ENCODE data around the gene DPYD. TPM values are rescaled to one million over a fixed set of nuclear protein-coding genes. Genes with fewer than 3 reads are reported as not detected.
"Not testable (repeated sequence)": the region's sequence is repeated elsewhere in the genome, so short reads cannot be mapped to it uniquely, and the experiment has no call there.

DPYD gene
- total RNA-seq, 1 experiment from 2014 or later: 24.5 TPM

DNA sequence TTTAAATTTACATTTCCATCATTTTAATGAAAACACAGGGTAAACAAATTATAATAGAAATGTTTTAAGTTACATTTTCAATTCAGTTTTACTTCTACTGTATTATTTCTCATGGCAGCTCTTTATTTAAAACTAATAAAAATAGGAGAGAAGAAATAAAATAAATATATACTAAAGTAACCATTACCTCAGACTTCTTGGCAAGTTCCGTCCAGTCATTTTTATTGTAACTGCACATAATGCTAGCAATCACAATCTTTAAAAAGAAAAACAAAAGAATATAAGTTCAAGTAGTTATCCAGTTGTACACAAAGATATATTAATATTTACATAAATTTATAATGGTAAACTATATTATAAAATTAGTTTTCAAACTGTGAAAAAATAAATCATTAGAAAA, 538.6 kb downstream of the DPYD start:
- 0 out of 2 replicates have a peak, but pooled peaks cover 4% of the 10 kb centered on the region for H3K36me3 ChIP-seq
- H3K27me3 ChIP-seq: no peaks in the 10 kb centered on the region
- no peak for DNase-seq
- H3K9me3 ChIP-seq: no peaks in the 10 kb centered on the region
- no peak overlapping the region for H3K4me3 ChIP-seq

- DNase-seq: peak; percentile 14
These were observed 541.3 kb downstream of the DPYD start for GRCh38 chr1:97379387-97380075.

GRCh38 chr1:97378596-97378995, 542.2 kb downstream of the DPYD start:
- H3K36me3 ChIP-seq: 0 out of 2 replicates have a peak, but pooled peaks cover 4% of the 10 kb centered on the region
- DNase-seq: no peak
- no peaks in the 10 kb centered on the region for H3K27me3 ChIP-seq
- no peaks in the 10 kb centered on the region for H3K9me3 ChIP-seq
- H3K4me3 ChIP-seq: no peak overlapping the region

More at GRCh38 chr1:97379387-97380075, 541.3 kb downstream of the DPYD start:
- Histone ChIP-seq H3K36me3 (0 out of 2 replicates have a peak, but pooled peaks cover 4% of the 10 kb centered on the region), H3K27me3 (no peaks in the 10 kb centered on the region), H3K9me3 (no peaks in the 10 kb centered on the region), H3K4me3 (no peak overlapping the region)

- Histone ChIP-seq H3K4me3 (no peak overlapping the region), H3K36me3 (0 out of 2 replicates have a peak, but pooled peaks cover 4% of the 10 kb centered on the region)
- no peak for DNase-seq
These were observed 543.3 kb downstream of the DPYD start for GRCh38 chr1:97377432-97378034.

DNA sequence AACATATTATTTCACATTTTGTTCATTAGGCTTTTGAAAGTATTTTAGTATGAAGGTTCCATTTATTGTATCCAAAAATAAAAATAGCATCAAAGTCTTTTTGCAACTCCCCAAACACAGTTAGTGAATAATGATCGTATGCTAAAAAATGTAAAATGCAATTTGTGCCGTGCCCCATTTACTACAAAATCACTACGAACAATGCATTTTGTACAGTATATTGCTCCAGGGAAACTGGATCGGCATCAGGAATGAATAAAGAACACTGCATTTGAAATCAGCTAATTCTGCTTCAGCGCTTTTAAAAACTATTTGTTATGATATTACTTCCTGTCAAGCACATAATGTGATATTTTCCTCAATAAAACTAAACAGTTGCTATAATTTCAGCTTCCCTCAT, 547.8 kb downstream of the DPYD start:
- no peaks in the 10 kb centered on the region for H3K9me3 ChIP-seq
- no peak overlapping the region for H3K4me3 ChIP-seq
- DNase-seq: no peak
- H3K27me3 ChIP-seq: no peaks in the 10 kb centered on the region
- H3K36me3 ChIP-seq: no peaks in the 10 kb centered on the region

More at GRCh38 chr1:97377432-97378034, 543.3 kb downstream of the DPYD start:
- Histone ChIP-seq H3K9me3 (no peaks in the 10 kb centered on the region), H3K27me3 (no peaks in the 10 kb centered on the region)

GRCh38 chr1:97372531-97372930, 548.3 kb downstream of the DPYD start:
- no peak for DNase-seq
- no peaks in the 10 kb centered on the region for H3K36me3 ChIP-seq
- H3K27me3 ChIP-seq: no peaks in the 10 kb centered on the region
- no peak overlapping the region for H3K4me3 ChIP-seq
- no peaks in the 10 kb centered on the region for H3K9me3 ChIP-seq

DNA sequence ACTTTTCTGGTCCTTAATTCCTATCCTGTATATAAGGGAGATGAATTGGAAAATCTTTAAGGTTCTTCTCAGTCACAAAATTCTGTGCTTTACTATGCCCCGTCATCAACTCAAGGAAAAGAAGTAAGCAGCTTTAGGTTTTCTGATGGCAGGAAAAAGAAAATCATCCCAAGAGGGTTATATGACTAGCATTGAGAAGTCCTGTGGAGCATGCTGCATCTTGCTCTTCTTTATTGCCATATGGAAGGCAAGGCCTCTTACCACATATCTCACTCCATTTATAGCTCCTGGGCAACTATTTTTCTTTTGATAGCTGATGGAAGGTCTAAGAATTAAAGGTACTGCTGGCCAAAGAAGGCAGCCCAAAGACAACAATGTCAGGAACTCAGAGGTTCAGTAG, 552.5 kb downstream of the DPYD start:
- H3K9me3 ChIP-seq: no peaks in the 10 kb centered on the region; the same call in 1 of the 2 replicates

GRCh38 chr1:97366984-97367383, 553.9 kb downstream of the DPYD start:
- Histone ChIP-seq H3K9me3 (peaks cover 2% of the 10 kb centered on the region), H3K36me3 (peaks cover 5% of the 10 kb centered on the region; the same call in 1 of the 2 replicates), H3K4me3 (no peak overlapping the region), H3K27me3 (no peaks in the 10 kb centered on the region)
- DNase-seq: no peak

More for the DNA sequence above, 552.5 kb downstream of the DPYD start:
- Histone ChIP-seq H3K4me3 (no peak overlapping the region), H3K36me3 (peaks cover 2% of the 10 kb centered on the region; the same call in 1 of the 2 replicates), H3K27me3 (no peaks in the 10 kb centered on the region)
- no peak for DNase-seq

GRCh38 chr1:97365026-97365425, 555.8 kb downstream of the DPYD start:
- Histone ChIP-seq H3K27me3 (no peaks in the 10 kb centered on the region), H3K4me3 (no peak overlapping the region), H3K9me3 (peaks cover 2% of the 10 kb centered on the region), H3K36me3 (peaks cover 5% of the 10 kb centered on the region; the same call in 1 of the 2 replicates)
- DNase-seq: no peak

- DNase-seq: no peak
- no peak overlapping the region for H3K4me3 ChIP-seq
- H3K9me3 ChIP-seq: peaks cover 2% of the 10 kb centered on the region
- H3K36me3 ChIP-seq: peaks cover 5% of the 10 kb centered on the region; the same call in 1 of the 2 replicates
- H3K27me3 ChIP-seq: no peaks in the 10 kb centered on the region
These were observed 556.7 kb downstream of the DPYD start for GRCh38 chr1:97364086-97364485.

DNA sequence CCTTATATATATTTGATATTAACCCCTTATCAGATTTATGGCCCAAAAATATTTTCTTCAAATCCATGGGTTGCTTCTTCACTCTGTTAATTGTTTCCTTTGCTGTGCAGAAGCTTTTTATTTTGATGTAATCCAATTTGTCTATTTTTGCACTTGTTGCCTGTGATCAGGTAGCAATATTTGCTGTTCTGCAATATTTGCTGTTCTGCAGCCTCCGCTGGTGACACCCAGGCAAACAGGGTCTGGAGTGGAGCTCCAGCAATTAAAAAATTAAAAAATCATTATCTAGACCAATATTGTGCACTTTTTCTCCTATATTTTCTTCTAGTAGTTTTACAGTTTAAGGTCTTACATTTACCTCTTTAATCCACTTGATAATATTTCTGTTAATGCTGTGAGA, 564.5 kb downstream of the DPYD start:
- no peaks in the 10 kb centered on the region for H3K36me3 ChIP-seq
- no peak for DNase-seq
- H3K4me3 ChIP-seq: no peak overlapping the region
- no peaks in the 10 kb centered on the region for H3K27me3 ChIP-seq
- H3K9me3 ChIP-seq: peaks cover 6% of the 10 kb centered on the region

- H3K36me3 ChIP-seq: no peaks in the 10 kb centered on the region; the same call in 1 of the 2 replicates
- H3K9me3 ChIP-seq: peaks cover 6% of the 10 kb centered on the region
These were observed 567.9 kb downstream of the DPYD start for GRCh38 chr1:97352936-97353382.

DNA sequence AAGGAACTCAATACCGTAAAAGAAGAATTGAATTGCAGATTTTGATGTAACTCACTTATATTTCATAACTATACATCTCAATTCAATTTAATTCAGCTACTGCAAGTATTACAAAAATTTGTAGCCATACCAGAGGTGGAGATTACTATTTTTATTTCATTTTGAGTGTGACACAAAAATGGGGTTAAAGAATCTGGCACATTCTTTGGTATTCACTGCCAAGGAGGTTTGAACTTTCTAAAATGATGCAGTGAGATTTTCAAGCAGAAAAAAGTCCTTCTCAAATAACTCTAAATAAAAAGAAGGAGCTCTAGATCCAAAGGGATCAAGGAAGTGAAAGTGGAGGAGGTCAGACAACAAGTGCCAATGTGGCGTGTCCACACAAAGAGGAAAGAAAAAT, 569.0 kb downstream of the DPYD start:
- DNase-seq: no peak
- H3K4me3 ChIP-seq: no peak overlapping the region

More at GRCh38 chr1:97352936-97353382, 567.9 kb downstream of the DPYD start:
- DNase-seq: no peak
- no peak overlapping the region for H3K4me3 ChIP-seq
- no peaks in the 10 kb centered on the region for H3K27me3 ChIP-seq

GRCh38 chr1:97350662-97351061, 570.2 kb downstream of the DPYD start:
- no peaks in the 10 kb centered on the region; the same call in 1 of the 2 replicates for H3K9me3 ChIP-seq
- no peak for DNase-seq
- no peak overlapping the region for H3K4me3 ChIP-seq
- H3K27me3 ChIP-seq: no peaks in the 10 kb centered on the region
- H3K36me3 ChIP-seq: no peaks in the 10 kb centered on the region; the same call in 1 of the 2 replicates

More for the DNA sequence above, 569.0 kb downstream of the DPYD start:
- Histone ChIP-seq H3K27me3 (no peaks in the 10 kb centered on the region), H3K9me3 (no peaks in the 10 kb centered on the region; the same call in 1 of the 2 replicates), H3K36me3 (no peaks in the 10 kb centered on the region; the same call in 1 of the 2 replicates)

DNA sequence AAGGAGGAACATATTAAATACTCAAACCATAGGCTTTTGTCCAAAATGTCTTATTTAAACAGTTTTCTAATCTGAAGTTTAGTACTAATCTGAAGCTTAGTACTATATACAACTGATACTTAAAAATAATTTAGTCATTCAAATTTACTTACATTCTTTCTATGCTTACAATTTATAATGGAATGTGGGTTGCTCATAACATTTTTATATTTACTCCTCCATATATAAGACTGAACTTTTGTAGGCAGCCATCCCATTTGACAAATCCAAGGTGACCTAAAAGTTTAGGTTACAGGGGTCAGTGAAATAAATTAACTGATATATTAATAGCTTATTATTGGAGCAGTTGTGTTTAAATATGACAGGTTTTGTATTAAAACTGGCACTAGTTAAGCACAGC, 570.6 kb downstream of the DPYD start:
- Histone ChIP-seq H3K27me3 (no peaks in the 10 kb centered on the region), H3K9me3 (no peaks in the 10 kb centered on the region), H3K36me3 (no peaks in the 10 kb centered on the region; the same call in 1 of the 2 replicates), H3K4me3 (no peak overlapping the region)
- DNase-seq: peak; percentile 9

GRCh38 chr1:97349794-97350193, 571.0 kb downstream of the DPYD start:
- not testable (repeated sequence) for H3K27me3 ChIP-seq, H3K36me3 ChIP-seq, DNase-seq, H3K9me3 ChIP-seq, H3K4me3 ChIP-seq

DNA sequence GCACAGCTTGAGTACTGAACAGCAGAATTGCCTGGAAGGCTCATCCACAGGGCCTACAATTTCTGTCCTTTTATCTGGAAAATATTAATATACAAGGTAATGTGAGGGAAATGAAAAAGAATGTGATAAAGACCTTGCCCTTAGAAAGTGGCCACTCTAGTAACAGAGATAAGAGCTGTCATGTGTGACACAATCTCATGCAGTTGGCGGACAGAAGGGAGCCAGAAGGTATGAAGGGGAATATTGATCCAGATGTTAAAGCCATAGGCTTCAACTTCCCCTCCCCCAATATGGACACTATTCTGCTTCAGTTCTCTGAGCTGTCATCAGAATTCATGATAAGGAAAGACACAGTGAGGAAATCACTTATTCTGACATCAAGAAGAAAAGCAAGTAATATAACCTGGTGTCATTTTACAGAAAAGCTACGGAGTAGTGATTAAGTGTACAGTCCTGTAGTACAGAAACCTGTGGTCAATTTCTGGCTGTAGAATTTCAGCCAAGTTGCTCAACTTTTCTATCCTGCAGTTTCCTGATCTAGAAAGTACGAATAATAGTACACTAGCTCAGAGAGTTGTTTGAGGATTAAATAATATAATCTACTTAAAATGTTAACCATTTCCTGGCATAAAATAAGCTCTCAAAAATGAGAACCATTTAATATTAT, 572.1 kb downstream of the DPYD start:
- no peak for DNase-seq
- Histone ChIP-seq H3K36me3 (no peaks in the 10 kb centered on the region; the same call in 1 of the 2 replicates), H3K4me3 (no peak overlapping the region), H3K27me3 (no peaks in the 10 kb centered on the region), H3K9me3 (peaks cover under 1% of the 10 kb centered on the region; the same call in 1 of the 2 replicates)

All from MG63 (cell line).